HEK293 (cell line): ENCODE data around the gene CADM1.

ENCODE experiments used
- GLIS1 ChIP-seq: fragments of 450-650 bp; formaldehyde crosslinking; IDR thresholded peaks from 2 replicates; pipeline ENCODE4 v1.5.1; 2016; ENCODE audit warnings: missing biosample characterization, missing genetic modification characterization
- TRIM28 ChIP-seq: IDR thresholded peaks from 2 replicates; pipeline ENCODE4 v1.6.1; 2011; ENCODE audit warnings: low read length, control low read depth, borderline replicate concordance
- ZBTB7A ChIP-seq: fragments of 450-650 bp; formaldehyde crosslinking; IDR thresholded peaks from 2 replicates; pipeline ENCODE4 v1.5.1; 2016; ENCODE audit warnings: low read depth, missing biosample characterization, missing genetic modification characterization
- ZBTB8A ChIP-seq: fragments of 450-650 bp; formaldehyde crosslinking; IDR thresholded peaks from 2 replicates; pipeline ENCODE4 v1.5.1; 2016; ENCODE audit warnings: missing biosample characterization, missing genetic modification characterization
- ZNF146 ChIP-seq: fragments of 450-650 bp; formaldehyde crosslinking; IDR thresholded peaks from 2 replicates; pipeline ENCODE4 v1.5.1; 2016; ENCODE audit warnings: missing biosample characterization, missing genetic modification characterization
- ZNF155 ChIP-seq: fragments of 450-650 bp; formaldehyde crosslinking; IDR thresholded peaks from 2 replicates; pipeline ENCODE4 v1.5.1; 2016; ENCODE audit warnings: missing biosample characterization, missing genetic modification characterization
- ZNF2 ChIP-seq: fragments of 450-650 bp; formaldehyde crosslinking; IDR thresholded peaks from 2 replicates; pipeline ENCODE4 v1.5.1; 2016; ENCODE audit warnings: missing biosample characterization, missing genetic modification characterization
- ZNF335 ChIP-seq: fragments of 450-650 bp; formaldehyde crosslinking; conservative IDR thresholded peaks from 2 replicates; pipeline ENCODE4 v1.5.1; 2016; ENCODE audit warnings: missing biosample characterization, missing genetic modification characterization
- ZNF530 ChIP-seq: fragments of 450-650 bp; formaldehyde crosslinking; IDR thresholded peaks from 2 replicates; pipeline ENCODE4 v1.5.1; 2016; ENCODE audit warnings: low read depth, missing biosample characterization, missing genetic modification characterization
- ZNF544 ChIP-seq: fragments of 450-650 bp; formaldehyde crosslinking; IDR thresholded peaks from 2 replicates; pipeline ENCODE4 v1.5.0; 2017; ENCODE audit warnings: missing biosample characterization, missing genetic modification characterization
- ZNF549 ChIP-seq: fragments of 450-650 bp; IDR thresholded peaks from 2 replicates; pipeline ENCODE4 v1.5.1; 2018; ENCODE audit warnings: missing biosample characterization, missing genetic modification characterization, mild to moderate bottlenecking, inconsistent platforms, moderate library complexity
- ZNF571 ChIP-seq: fragments of 450-650 bp; formaldehyde crosslinking; IDR thresholded peaks from 2 replicates; pipeline ENCODE4 v1.5.0; 2017; ENCODE audit warnings: missing biosample characterization, missing genetic modification characterization
- ZNF624 ChIP-seq: fragments of 450-650 bp; formaldehyde crosslinking; IDR thresholded peaks from 2 replicates; pipeline ENCODE4 v1.5.1; 2017; ENCODE audit warnings: missing biosample characterization, missing genetic modification characterization
- ZNF629 ChIP-seq: fragments of 450-650 bp; formaldehyde crosslinking; IDR thresholded peaks from 2 replicates; pipeline ENCODE4 v1.5.1; 2017; ENCODE audit warnings: missing biosample characterization, missing genetic modification characterization
- ZNF747 ChIP-seq: fragments of 450-650 bp; formaldehyde crosslinking; IDR thresholded peaks from 2 replicates; pipeline ENCODE4 v1.5.1; 2016; ENCODE audit warnings: missing biosample characterization, missing genetic modification characterization
- ZNF777 ChIP-seq: fragments of 450-650 bp; formaldehyde crosslinking; IDR thresholded peaks from 2 replicates; pipeline ENCODE4 v1.5.1; 2017; ENCODE audit warnings: missing biosample characterization, missing genetic modification characterization, borderline replicate concordance
- TF ChIP-seq, protein P1 (sequence below): fragments of 450-650 bp; formaldehyde crosslinking; IDR thresholded peaks from 2 replicates; pipeline ENCODE4 v1.5.1; 2016; ENCODE audit warnings: missing biosample characterization, missing genetic modification characterization
- TF ChIP-seq, protein P2 (sequence below): sonication (generic); formaldehyde crosslinking; IDR thresholded peaks from 2 replicates; pipeline ENCODE4 v1.8.1; 2022; ENCODE audit warnings: mild to moderate bottlenecking, moderate library complexity, missing genetic modification reagents
- TF ChIP-seq, protein P3 (sequence below): fragments of 450-650 bp; formaldehyde crosslinking; IDR thresholded peaks from 2 replicates; pipeline ENCODE4 v1.5.1; 2016; ENCODE audit warnings: missing biosample characterization, missing genetic modification characterization
- TF ChIP-seq, protein P4 (sequence below): fragments of 450-650 bp; formaldehyde crosslinking; IDR thresholded peaks from 2 replicates; pipeline ENCODE4 v1.5.1; 2016; ENCODE audit warnings: missing biosample characterization, missing genetic modification characterization
- TF ChIP-seq, protein P5 (sequence below): fragments of 450-650 bp; formaldehyde crosslinking; IDR thresholded peaks from 2 replicates; pipeline ENCODE4 v1.5.1; 2016; ENCODE audit warnings: missing biosample characterization, missing genetic modification characterization
- TF ChIP-seq, protein P6 (sequence below): fragments of 450-650 bp; IDR thresholded peaks from 2 replicates; pipeline ENCODE4 v1.5.1; 2018; ENCODE audit warnings: missing biosample characterization, missing genetic modification characterization
- TF ChIP-seq, protein P7 (sequence below): fragments of 450-650 bp; formaldehyde crosslinking; IDR thresholded peaks from 2 replicates; pipeline ENCODE4 v1.5.1; 2016; ENCODE audit warnings: missing biosample characterization, missing genetic modification characterization, low read depth
- TF ChIP-seq, protein P8 (sequence below): fragments of 450-650 bp; IDR thresholded peaks from 2 replicates; pipeline ENCODE4 v1.5.1; 2018; ENCODE audit warnings: missing biosample characterization, mild to moderate bottlenecking, missing genetic modification characterization

CADM1 gene

DNA sequence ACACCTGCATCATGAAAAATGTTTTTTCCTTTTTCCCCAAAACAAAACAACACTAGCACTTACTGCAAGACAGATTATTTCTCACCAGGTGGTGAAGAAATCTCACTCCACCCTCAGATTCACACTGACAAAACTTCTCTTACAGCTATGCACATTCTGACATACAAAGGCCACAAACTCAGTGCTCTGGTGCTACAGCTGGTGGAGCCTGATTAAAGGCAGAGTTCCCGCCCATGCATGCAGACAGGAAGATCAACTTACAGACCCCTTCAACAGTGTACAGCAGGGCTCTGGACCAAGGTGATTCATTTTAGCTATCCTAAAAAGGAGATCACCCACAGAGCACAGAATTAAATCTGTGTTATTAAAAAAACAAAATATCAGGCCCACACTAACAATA is 112.6 kb downstream of the CADM1 start (continued):
- TF ChIP-seq, protein P1, sequence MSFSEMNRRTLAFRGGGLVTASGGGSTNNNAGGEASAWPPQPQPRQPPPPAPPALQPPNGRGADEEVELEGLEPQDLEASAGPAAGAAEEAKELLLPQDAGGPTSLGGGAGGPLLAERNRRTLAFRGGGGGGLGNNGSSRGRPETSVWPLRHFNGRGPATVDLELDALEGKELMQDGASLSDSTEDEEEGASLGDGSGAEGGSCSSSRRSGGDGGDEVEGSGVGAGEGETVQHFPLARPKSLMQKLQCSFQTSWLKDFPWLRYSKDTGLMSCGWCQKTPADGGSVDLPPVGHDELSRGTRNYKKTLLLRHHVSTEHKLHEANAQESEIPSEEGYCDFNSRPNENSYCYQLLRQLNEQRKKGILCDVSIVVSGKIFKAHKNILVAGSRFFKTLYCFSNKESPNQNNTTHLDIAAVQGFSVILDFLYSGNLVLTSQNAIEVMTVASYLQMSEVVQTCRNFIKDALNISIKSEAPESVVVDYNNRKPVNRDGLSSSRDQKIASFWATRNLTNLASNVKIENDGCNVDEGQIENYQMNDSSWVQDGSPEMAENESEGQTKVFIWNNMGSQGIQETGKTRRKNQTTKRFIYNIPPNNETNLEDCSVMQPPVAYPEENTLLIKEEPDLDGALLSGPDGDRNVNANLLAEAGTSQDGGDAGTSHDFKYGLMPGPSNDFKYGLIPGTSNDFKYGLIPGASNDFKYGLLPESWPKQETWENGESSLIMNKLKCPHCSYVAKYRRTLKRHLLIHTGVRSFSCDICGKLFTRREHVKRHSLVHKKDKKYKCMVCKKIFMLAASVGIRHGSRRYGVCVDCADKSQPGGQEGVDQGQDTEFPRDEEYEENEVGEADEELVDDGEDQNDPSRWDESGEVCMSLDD (tag by site-specific recombination), result no peak
- TF ChIP-seq, protein P2, sequence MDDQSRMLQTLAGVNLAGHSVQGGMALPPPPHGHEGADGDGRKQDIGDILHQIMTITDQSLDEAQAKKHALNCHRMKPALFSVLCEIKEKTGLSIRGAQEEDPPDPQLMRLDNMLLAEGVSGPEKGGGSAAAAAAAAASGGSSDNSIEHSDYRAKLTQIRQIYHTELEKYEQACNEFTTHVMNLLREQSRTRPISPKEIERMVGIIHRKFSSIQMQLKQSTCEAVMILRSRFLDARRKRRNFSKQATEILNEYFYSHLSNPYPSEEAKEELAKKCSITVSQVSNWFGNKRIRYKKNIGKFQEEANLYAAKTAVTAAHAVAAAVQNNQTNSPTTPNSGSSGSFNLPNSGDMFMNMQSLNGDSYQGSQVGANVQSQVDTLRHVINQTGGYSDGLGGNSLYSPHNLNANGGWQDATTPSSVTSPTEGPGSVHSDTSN (CRISPR knock-in tag), result no peak
- TF ChIP-seq, protein P3, sequence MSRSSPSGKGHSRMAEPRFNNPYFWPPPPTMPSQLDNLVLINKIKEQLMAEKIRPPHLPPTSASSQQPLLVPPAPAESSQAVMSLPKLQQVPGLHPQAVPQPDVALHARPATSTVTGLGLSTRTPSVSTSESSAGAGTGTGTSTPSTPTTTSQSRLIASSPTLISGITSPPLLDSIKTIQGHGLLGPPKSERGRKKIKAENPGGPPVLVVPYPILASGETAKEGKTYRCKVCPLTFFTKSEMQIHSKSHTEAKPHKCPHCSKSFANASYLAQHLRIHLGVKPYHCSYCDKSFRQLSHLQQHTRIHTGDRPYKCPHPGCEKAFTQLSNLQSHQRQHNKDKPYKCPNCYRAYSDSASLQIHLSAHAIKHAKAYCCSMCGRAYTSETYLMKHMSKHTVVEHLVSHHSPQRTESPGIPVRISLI (tag by site-specific recombination), result no peak
- TF ChIP-seq, protein P4, sequence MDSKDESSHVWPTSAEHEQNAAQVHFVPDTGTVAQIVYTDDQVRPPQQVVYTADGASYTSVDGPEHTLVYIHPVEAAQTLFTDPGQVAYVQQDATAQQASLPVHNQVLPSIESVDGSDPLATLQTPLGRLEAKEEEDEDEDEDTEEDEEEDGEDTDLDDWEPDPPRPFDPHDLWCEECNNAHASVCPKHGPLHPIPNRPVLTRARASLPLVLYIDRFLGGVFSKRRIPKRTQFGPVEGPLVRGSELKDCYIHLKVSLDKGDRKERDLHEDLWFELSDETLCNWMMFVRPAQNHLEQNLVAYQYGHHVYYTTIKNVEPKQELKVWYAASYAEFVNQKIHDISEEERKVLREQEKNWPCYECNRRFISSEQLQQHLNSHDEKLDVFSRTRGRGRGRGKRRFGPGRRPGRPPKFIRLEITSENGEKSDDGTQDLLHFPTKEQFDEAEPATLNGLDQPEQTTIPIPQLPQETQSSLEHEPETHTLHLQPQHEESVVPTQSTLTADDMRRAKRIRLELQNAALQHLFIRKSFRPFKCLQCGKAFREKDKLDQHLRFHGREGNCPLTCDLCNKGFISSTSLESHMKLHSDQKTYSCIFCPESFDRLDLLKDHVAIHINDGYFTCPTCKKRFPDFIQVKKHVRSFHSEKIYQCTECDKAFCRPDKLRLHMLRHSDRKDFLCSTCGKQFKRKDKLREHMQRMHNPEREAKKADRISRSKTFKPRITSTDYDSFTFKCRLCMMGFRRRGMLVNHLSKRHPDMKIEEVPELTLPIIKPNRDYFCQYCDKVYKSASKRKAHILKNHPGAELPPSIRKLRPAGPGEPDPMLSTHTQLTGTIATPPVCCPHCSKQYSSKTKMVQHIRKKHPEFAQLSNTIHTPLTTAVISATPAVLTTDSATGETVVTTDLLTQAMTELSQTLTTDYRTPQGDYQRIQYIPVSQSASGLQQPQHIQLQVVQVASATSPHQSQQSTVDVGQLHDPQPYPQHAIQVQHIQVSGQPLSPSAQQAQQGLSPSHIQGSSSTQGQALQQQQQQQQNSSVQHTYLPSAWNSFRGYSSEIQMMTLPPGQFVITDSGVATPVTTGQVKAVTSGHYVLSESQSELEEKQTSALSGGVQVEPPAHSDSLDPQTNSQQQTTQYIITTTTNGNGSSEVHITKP (tag by site-specific recombination), result no peak
- TF ChIP-seq ZNF624 (tag by site-specific recombination) (no peak), ZNF549 (tag by site-specific recombination) (no peak), ZNF544 (tag by site-specific recombination) (no peak), ZNF146 (no peak), ZNF629 (tag by site-specific recombination) (0 out of 2 replicates have a peak, but pooled peaks have one; percentile 9), TRIM28 (0 out of 2 replicates have a peak, but pooled peaks have one; percentile 54), ZNF571 (tag by site-specific recombination) (no peak), ZNF2 (tag by site-specific recombination) (no peak), ZBTB8A (peak; percentile 67), ZNF155 (tag by site-specific recombination) (no peak), ZNF530 (tag by site-specific recombination) (no peak), GLIS1 (tag by site-specific recombination) (no peak), ZBTB7A (tag by site-specific recombination) (no peak), ZNF777 (tag by site-specific recombination) (no peak), ZNF335 (tag by site-specific recombination) (no peak), ZNF747 (tag by site-specific recombination) (no peak)
- TF ChIP-seq, protein P5, sequence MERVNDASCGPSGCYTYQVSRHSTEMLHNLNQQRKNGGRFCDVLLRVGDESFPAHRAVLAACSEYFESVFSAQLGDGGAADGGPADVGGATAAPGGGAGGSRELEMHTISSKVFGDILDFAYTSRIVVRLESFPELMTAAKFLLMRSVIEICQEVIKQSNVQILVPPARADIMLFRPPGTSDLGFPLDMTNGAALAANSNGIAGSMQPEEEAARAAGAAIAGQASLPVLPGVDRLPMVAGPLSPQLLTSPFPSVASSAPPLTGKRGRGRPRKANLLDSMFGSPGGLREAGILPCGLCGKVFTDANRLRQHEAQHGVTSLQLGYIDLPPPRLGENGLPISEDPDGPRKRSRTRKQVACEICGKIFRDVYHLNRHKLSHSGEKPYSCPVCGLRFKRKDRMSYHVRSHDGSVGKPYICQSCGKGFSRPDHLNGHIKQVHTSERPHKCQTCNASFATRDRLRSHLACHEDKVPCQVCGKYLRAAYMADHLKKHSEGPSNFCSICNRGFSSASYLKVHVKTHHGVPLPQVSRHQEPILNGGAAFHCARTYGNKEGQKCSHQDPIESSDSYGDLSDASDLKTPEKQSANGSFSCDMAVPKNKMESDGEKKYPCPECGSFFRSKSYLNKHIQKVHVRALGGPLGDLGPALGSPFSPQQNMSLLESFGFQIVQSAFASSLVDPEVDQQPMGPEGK (tag by site-specific recombination), result no peak
- TF ChIP-seq, protein P6, sequence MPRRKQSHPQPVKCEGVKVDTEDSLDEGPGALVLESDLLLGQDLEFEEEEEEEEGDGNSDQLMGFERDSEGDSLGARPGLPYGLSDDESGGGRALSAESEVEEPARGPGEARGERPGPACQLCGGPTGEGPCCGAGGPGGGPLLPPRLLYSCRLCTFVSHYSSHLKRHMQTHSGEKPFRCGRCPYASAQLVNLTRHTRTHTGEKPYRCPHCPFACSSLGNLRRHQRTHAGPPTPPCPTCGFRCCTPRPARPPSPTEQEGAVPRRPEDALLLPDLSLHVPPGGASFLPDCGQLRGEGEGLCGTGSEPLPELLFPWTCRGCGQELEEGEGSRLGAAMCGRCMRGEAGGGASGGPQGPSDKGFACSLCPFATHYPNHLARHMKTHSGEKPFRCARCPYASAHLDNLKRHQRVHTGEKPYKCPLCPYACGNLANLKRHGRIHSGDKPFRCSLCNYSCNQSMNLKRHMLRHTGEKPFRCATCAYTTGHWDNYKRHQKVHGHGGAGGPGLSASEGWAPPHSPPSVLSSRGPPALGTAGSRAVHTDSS (tag by site-specific recombination), result no peak
- TF ChIP-seq, protein P7, sequence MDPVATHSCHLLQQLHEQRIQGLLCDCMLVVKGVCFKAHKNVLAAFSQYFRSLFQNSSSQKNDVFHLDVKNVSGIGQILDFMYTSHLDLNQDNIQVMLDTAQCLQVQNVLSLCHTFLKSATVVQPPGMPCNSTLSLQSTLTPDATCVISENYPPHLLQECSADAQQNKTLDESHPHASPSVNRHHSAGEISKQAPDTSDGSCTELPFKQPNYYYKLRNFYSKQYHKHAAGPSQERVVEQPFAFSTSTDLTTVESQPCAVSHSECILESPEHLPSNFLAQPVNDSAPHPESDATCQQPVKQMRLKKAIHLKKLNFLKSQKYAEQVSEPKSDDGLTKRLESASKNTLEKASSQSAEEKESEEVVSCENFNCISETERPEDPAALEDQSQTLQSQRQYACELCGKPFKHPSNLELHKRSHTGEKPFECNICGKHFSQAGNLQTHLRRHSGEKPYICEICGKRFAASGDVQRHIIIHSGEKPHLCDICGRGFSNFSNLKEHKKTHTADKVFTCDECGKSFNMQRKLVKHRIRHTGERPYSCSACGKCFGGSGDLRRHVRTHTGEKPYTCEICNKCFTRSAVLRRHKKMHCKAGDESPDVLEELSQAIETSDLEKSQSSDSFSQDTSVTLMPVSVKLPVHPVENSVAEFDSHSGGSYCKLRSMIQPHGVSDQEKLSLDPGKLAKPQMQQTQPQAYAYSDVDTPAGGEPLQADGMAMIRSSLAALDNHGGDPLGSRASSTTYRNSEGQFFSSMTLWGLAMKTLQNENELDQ (tag by site-specific recombination), result no peak
- TF ChIP-seq, protein P8, sequence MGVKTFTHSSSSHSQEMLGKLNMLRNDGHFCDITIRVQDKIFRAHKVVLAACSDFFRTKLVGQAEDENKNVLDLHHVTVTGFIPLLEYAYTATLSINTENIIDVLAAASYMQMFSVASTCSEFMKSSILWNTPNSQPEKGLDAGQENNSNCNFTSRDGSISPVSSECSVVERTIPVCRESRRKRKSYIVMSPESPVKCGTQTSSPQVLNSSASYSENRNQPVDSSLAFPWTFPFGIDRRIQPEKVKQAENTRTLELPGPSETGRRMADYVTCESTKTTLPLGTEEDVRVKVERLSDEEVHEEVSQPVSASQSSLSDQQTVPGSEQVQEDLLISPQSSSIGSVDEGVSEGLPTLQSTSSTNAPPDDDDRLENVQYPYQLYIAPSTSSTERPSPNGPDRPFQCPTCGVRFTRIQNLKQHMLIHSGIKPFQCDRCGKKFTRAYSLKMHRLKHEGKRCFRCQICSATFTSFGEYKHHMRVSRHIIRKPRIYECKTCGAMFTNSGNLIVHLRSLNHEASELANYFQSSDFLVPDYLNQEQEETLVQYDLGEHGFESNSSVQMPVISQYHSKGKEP (tag by site-specific recombination), result no peak
